GM18517 (cell line): ENCODE data around the gene DAPK3.
"Not testable (repeated sequence)": the region's sequence is repeated elsewhere in the genome, so short reads cannot be mapped to it uniquely, and the experiment has no call there.

Source experiments
- ATAC-seq: cut with Tn5 transposase; IDR thresholded peaks from one replicate; pipeline ENCODE4 v1.9.1; 2021; ENCODE audit warnings: mild to moderate bottlenecking, moderate library complexity; ENCODE audit not compliant: unreplicated experiment

DAPK3 gene

GRCh38 chr19:3970808-3971598, at the start of gene DAPK3:
DAPK3 (minus strand) TSS chr19:3971099; CDS start chr19:3969735, 1,364 bp downstream.
- peak; percentile 79 for ATAC-seq

- no peak for ATAC-seq
Observed at GRCh38 chr19:4019578-4019977, 48.7 kb upstream of the DAPK3 start.

GRCh38 chr19:4018775-4019504, 48.0 kb upstream of the DAPK3 start:
- ATAC-seq = no peak

DNA sequence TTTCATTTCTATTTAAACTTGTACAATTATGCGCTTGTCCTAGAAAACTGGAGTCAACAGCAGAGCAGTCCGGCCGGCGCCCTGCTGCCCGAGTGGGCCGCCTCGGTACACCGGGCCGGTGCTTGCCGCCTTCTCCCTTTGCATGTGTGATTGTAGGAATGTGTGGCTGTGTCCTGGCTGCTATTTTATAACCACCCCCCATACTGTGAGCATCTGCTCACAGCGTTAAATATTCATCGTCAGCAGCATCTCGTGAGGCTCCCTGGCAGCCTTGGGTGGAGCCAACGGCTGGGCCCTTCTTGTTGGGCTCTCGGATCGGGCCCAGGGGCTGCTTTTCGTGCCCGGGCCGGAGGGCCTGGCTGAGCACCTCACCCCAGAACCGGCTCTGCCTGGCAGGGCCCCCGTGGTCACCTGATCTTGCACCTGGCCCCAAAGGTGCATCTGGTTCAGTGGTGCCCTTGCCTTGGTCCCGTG, 47.3 kb upstream of the DAPK3 start:
- ATAC-seq = no peak

DNA sequence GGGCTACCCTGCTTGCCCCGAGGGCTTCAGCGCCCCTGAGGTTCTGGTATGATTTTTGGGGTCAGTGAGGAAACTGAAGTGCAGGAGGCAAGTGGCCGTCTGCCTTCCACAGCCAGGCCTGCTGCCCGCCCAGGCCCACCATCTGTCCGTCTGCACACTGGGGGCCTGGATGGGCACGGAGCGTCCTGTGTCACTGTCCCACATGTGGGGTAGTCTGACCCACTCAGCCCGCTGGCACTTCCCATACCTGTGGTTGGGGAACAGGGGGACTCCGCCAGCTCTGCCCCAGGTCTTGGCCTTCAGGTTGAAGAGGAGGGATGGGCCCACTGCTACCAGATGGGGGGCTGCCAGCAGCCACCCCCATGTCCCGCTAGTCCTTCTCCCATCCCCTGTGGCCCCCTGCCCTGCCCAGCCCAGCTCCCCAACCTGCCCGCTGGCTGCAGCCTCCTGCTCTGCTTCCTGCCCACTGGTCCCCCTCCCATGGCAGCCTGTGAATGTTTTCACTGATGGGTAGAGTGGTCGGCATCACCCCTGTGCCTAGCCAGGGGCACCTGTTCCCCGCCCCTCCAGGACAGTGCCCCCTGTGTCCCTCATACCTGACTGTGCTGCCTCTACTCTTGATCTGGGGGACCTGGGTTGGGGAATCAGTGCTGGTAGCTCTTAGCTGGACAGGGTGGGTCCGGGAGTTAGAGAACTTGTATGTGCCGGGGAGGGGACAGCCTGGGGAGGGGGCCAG, 46.2 kb upstream of the DAPK3 start:
- no peak for ATAC-seq

GRCh38 chr19:4016486-4016885, 45.6 kb upstream of the DAPK3 start:
- ATAC-seq = no peak

- ATAC-seq = no peak
Observed at GRCh38 chr19:4015705-4016402, 45.0 kb upstream of the DAPK3 start.

DNA sequence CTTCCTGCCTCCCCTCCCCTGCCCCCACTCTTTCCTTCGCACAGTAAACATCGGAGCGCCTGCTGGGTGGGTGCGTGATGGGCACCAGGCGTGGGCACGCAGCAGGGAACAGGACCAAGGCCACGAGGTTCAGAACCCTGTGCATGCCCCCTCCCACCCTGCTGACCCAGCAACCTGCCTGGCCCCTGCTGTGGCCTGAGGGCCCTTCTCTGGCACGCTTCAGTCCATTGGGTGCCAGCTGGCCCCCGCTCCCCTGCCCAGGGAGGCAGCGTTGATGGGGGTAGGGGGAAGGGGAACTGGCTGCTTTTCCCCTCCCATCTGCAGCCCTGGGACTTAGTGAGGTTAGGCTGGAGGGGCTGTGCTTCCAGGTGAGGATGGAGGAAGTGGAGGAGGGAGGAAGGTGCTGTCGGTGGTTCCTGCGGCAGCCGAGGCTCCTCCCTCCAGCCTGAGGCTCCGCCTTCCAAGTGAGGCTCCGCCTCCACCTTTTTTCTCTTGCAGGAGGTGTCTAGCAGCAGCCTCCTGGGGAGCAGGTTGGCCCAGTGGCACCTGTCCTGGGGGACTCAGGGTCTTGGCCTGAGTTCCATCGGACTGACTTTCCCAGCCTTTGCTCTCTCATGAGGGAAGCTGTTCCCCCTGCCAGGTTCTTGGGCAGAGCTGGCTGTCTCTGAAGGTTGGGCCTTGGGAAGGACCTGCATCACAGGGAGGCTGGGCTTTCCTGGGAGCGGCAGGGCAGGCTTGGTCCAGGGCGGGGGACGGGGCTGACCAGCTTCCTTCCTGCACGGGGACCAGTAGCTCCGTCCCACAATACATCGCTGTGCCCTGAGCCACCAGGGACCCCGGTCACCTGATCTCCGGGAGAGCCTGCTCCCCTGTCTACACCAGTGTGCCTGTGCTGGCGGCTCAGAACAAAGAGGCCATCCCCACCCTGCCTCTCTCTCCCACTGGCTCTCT, 43.9 kb upstream of the DAPK3 start:
- no peak for ATAC-seq

DNA sequence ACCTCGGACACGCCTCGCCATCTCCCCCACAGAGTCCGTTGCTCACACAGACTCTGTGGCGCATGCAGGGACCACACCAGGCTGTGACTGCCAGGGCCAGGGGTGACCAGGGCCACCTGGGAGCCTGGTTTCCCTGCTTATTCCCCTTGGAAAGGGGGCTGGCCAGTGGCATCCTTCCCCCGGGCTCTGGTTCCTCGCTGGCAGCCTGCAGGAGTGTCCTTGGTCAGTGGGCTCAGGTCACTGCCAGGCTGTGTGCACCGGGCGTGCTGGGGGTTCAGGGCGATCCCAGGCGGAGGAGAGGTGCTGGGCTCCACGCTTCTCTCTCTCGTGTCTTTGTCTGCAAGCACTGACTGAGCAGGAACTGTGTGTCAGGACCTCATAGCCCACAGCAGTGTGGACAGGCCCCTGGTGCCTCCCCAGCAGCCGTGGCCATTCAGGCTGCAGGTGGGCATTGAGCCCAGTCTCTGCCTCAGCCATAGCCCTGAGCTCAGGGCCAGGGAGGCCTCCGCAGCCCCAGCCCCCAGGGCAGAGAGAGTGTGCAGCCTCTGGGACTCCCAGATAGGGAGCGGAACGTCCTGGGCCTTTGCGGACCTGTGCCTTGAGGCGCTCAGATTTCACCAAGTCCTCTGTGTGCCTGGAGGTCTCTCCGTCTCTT, 43.1 kb upstream of the DAPK3 start:
- no peak for ATAC-seq

GRCh38 chr19:4012975-4013634, 42.2 kb upstream of the DAPK3 start:
- ATAC-seq = no peak

DNA sequence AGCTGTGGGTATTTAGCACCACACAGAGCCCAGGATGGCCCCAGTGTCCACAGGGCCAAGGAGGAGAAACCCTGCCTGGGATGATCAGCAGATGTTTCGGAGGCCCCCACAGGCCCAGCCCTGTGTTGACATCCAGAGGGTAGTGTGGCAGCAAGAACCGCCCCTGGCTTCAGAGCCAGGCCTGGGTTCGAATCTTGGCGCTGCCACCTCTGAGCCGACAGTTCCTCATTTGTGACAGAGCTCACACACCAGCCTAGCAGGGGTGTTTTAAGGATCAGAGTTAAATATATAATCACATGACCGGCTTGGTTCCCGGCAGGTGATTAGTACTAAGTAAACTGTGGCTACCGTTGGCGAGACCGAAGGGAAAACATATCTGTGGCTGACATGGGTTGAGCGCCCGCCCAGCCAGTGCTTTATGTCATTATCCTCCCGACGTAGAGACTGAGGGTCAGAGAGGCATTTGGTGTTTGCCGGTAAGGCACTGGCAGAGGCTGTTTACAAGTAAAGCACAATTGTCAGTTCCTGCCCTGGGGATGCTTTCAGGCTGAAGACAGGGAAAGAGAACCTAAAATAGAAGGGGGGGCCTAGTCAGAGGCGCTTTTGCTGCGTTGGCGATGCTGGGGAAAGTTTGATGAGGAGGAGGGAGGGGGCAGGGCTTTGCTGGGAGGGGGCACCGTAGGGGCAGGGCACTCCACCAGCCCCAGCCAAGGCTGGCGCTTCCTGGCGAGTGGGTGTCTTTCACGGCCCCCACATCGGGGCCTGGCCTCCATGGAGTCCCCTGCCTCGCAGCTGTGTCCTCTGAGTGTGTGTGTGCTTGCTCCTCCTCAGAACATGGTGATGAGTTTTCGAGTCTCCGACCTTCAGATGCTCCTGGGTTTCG, 41.4 kb upstream of the DAPK3 start:
- no peak for ATAC-seq

DNA sequence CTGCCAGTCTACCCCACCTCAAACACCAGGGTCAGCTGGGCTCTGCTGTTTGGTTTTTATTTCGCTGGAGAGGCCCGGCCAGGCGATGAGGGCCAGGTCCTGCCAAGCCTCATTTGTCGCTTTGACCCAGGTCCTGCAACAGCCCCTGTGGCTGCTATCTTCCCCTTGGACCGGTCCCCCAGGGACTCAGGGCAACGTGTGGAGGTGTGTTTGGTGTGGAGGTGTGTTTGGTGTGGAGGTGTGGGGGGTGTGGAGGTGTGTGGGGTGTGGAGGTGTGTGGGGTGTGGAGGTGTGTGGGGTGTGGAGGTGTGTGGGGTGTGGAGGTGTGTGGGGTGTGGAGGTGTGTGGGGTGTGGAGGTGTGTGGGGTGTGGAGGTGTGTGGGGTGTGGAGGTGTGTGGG, 40.5 kb upstream of the DAPK3 start:
- ATAC-seq = not testable (repeated sequence)

DNA sequence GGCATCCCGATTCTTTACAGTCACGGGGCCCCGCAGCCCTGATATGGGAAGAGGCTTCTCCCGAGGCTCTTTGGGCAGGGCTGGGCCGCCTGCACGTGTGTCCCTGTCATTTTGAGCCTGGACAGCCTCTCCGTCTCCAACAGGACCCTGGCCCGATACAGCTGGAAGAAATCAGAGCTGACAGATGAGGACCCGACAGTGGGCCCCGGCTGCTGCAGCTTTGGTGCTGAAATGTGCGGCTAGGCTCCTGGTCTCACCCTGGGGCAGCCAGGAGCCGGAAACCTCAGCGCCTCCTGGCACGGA, 39.9 kb upstream of the DAPK3 start:
- ATAC-seq = no peak

GRCh38 chr19:4009990-4010807, 39.3 kb upstream of the DAPK3 start:
- ATAC-seq = no peak

GRCh38 chr19:4007836-4008539, 37.1 kb upstream of the DAPK3 start:
- peak; percentile 5 for ATAC-seq

- peak; percentile 83 for ATAC-seq
Observed at GRCh38 chr19:4007021-4007835, 36.3 kb upstream of the DAPK3 start, which contains the start of gene PIAS4. PIAS4 (plus strand) TSS chr19:4007736; CDS start chr19:4007761, 25 bp downstream.
